GM18499 (cell line): ENCODE data around the gene CTDP1.

Experiments
- ATAC-seq: cut with Tn5 transposase; IDR thresholded peaks from one replicate; pipeline ENCODE4 v1.9.1; 2021; ENCODE audit warnings: moderate number of reproducible peaks; ENCODE audit not compliant: insufficient read depth, unreplicated experiment

CTDP1 gene

DNA sequence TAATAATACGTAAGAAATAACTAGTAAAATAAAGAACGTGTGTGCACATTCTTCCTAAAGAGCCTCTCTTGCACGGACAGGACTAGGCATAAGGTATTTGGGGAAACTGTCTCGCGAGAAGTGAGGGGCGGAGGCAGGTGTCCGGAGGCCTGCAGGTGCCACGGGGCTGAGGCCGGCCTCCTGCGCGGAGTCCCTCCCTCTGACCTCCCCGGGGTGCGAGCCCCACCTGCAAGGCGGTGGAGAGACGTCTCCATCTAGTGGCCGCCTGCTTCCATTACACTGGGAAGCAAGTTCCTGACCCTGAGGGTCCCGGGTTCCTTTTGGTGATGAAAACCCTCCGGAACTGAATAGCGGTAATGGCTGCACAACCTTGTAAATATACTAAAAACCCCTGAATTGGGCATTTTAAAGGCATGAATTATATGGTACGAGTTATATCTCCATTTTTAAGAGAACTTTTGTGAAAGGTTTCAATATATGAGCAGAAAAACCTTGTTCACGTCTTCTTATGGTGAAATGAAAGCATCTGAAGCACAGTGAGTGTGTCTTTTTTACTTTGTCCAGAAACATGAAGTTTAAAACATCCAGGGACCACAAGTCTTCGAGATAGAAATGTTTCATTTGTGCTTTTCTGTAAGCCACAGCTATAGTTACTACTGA is 35.5 kb upstream of the CTDP1 start:
- no peak for ATAC-seq

DNA sequence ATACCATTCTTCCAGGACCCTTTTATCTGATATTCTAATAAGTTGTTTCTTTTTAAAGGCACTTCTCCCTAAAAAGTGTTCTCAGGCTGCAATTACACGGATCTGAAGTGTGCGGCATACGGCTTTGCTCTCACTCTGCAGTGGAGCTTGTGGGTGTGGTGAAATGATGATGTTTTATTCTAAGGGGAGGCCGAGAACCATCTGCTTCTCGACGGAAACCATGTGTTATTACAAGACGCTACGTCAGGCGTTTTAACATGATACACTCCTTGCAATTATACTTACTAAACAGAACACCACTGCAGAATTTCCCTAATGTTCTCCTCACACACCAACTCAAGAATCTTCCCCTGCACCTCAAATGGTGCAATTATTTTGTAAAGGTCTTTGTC is 34.9 kb upstream of the CTDP1 start:
- no peak for ATAC-seq

DNA sequence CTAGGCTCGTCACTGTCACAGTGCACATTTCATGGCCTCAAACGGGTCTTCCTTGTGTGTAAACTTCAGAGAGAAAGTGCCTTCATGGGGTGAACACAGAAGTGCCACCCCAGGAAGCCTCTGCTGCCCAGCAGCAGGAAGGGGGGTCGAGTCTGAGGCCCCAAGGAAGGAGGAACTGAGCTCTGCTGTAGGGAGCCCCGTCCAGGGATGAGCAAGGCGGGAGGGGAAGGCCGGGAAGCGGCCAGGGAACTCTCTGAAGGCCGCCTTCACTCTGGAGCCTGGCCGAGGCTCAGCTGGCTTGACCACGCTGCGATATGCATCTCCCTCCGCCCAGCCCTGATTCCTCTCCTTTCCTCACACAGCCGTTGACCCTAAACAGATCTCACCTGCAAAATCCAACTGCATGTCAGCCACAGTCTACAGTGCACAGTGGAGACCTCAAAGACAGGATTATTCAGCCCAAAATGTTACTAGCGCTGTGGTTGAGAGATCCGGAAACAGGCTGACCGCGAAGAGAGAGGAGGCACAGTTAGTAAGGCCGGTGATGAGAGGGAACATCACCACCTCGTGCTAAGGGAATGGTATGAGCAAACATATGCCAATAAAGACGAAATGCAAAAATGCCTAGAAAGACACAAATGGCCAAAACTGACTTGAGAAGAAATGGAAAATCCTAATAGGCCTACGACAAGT is 34.2 kb upstream of the CTDP1 start:
- ATAC-seq: no peak

- ATAC-seq: no peak
These were observed 32.3 kb upstream of the CTDP1 start for GRCh38 chr18:79647307-79647706.

DNA sequence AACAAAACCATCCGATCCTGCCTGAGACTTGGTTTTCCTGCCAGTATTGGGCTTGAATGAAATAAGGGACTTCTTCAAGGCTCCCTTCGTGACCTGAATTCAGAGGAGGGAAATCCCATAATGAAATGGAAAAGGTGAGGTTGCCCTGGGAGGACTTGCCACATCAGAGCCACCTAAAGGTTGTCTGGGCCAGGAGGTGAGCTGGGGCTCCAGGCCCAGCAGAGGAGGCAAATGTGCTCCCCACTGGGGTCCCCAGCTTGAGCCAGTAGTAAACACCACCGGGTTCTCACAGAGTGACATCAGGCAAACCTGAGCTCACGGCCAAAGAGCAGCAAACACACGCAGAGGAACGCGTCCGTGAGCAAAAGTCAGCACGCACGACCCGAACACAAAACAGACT is 28.6 kb upstream of the CTDP1 start:
- no peak for ATAC-seq

GRCh38 chr18:79657342-79657996 is 22.1 kb upstream of the CTDP1 start:
- ATAC-seq: no peak

DNA sequence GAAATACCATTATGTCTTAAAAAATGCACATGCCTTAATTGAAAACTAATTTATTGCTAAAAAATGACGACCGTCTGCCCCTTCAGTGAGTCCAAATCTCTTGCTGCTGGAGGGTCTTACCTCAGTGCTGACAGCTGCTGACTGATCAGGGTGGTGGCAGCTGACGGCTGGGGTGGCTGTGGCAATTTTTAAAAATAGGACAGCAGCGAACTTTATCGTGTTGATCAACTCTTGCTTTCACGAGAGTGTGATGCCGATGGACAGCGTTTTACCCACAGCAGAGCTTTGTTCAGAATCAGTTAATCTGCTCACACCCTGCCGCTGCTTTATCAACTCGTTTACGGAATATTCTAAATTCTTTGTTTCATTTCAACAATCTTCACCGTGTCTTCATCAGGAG is 21.2 kb upstream of the CTDP1 start:
- ATAC-seq: no peak

- ATAC-seq: no peak
These were observed 19.9 kb upstream of the CTDP1 start for GRCh38 chr18:79659733-79660132.

DNA sequence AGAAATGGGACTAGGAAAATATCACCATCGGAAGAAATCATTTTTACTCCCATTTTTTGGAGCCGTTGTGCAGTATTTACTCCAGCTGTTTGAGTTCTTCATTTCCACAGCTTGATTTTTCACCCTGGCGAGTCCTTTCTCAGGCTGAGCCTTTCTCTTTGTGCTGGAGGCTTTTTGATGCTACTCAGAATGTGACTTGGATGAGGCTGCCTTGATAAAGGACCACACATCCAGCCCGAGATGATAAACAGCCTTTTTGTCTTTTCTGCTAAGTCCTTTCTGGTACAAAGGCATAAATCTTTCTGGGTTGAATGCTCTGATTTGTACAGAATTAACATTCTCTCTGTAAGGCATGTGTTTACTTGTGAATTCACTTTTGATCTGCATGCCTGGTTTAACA is 17.6 kb upstream of the CTDP1 start:
- no peak for ATAC-seq

DNA sequence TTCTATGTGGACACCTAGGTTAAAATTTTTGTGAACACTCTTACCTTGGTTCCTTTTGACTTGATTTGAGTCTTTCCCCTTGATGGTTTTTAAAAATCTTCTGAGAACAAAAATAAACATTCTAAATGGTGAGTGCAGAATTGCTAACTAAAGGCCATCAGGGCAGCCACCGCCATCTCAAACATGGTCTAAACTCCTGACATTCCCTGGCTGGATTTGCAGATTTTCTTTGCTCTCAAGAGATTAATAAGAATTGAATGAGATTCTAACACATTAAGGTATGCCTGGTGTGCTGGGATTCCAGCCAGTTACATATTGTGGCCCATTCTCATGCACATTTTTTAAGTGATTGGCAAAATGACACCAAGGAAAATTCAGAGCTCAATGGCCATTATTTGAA is 17.2 kb upstream of the CTDP1 start:
- ATAC-seq: no peak

GRCh38 chr18:79664525-79665125 is 15.0 kb upstream of the CTDP1 start:
- ATAC-seq: no peak

DNA sequence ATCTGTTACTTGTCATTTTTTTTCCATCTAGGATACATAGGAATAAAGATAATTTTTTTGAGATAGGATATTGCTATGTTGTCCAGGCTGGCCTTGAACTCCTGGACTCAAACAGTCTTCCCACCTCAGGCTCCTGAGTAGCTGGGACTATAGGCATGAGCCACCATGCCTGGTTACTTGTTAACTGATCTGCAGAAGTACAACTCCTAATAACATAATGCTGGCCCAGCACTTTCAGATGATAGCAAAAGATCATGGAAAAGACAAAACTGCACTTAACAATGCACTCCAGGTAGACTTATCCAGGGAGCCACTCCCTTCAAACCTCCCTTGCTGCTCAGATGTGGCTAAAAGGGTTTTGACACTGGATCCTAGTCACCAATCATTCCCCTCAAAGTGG is 11.4 kb upstream of the CTDP1 start:
- no peak for ATAC-seq

GRCh38 chr18:79672490-79673276 is 6.9 kb upstream of the CTDP1 start:
- no peak for ATAC-seq

DNA sequence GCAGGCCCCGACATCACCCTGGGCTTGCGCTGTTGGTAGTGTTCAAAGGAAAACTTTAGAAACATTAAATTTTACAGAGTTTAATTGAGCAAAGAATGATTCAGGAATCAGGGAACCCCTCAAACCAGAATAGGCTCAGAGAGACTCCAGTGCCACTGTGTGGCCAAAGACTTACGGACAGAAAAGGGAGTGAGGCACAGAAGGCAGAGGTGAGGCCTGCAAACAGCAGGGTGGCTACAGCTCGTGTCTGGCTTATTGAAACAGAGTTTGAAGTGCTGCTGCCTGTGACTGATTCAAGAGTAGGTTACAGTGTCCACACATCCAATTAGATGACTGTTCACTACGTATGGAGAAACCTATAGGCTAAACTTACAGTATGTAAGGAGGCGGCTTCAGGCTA is 2.4 kb upstream of the CTDP1 start:
- ATAC-seq: no peak

DNA sequence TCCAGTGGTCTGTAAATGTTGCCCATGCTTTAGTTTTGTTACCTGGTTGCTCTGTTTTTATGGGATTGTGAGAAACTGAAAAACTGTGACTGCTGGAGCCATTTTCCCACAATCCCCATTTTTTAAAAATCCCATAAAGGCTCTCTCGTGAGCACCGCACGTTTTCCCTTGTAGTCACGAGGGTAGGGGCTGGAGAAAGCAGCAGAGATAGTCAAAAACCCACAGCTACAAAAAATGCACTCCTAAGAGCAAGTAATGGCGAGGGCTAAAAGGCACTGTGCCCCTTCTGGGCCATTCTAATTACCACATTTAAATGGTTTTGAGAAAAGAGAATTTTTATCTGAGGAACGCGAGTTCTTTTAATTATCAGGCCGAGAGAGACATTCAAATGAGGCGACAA is 1.8 kb upstream of the CTDP1 start:
- ATAC-seq: no peak

- ATAC-seq: peak; percentile 93
These were observed 695 bp upstream of the CTDP1 start for GRCh38 chr18:79678665-79679551.

DNA sequence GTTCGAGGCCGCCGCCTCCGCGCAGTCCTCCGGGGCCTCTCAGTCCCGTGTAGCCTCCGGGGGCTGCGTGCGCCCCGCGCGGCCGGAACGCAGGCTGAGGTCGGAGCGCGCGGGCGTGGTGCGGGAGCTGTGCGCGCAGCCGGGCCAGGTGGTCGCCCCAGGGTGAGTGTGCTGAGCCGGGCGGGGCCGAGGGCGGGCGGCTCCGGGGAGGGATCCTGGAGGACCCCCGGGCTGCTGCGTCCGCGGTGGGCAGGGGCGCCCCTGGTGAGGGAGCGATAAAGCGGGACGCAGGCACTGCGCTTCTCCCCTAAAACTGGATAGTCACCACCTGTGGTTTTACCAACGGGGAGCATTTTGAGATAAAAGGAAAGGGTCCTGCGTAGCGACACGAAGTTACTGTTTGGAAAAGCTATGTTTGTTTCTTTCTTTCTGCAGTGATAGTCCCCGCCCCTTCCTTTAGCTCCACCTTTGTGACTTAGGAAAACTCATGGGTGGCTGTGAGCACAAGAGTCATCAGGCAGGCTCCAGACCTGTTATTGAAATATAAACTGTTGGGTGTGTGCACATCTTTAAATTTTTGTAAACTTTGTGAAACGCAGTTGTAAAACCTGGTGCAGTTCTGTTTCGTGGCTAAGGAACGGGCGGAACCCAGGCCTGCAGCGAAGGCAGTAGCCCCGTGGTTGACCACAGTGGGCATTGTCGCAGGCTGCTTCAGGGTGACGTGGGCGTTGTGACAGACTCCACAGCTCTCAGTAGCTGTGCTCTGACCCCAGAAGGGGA is 687 bp downstream of the CTDP1 start:
- no peak for ATAC-seq

DNA sequence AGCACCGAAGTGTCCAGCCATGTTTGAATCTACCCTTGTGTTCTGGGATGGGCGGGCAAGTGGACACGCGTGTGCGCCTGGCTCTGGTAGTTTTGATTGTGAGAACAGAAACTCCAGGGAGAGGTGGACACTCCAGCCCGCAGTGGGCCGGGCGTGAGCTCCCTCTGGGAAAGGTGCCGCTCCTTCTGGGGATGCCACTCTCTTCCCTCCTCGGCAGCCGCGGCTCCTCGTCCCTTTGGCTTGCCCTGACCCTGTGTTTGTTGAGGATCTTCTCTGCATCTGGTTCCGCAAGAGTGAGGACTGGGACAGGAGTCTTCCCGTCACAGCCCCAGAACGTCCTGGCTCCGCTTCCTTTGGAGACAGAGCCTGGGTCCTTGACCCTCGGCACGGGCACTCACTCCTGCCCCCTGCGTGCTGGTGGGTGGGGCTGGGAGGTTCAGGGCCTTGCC is 1.3 kb downstream of the CTDP1 start:
- ATAC-seq: no peak
